Mammary epithelial cell (primary cell): Measurements from ENCODE around the gene CDK7.

ENCODE experiments used
- CTCF ChIP-seq, 2 donors: IDR thresholded peaks in 1 of 2; conservative IDR thresholded peaks in 1 of 2; 2 replicates each; pipeline ENCODE4 v1.5.1; 2011 to 2012; ENCODE audit warnings: inconsistent platforms in 2 of 2, low read length in 2 of 2, mild to moderate bottlenecking in 2 of 2, control low read depth in 1 of 2, low read depth in 1 of 2; ENCODE audit not compliant: insufficient read depth in 1 of 2; ENCODE audit errors: extremely low read depth in 1 of 2
- EZH2 ChIP-seq: IDR thresholded peaks from 2 replicates; pipeline ENCODE4 v1.6.1; 2012; ENCODE audit warnings: low read length, inconsistent platforms, borderline replicate concordance

DNA sequence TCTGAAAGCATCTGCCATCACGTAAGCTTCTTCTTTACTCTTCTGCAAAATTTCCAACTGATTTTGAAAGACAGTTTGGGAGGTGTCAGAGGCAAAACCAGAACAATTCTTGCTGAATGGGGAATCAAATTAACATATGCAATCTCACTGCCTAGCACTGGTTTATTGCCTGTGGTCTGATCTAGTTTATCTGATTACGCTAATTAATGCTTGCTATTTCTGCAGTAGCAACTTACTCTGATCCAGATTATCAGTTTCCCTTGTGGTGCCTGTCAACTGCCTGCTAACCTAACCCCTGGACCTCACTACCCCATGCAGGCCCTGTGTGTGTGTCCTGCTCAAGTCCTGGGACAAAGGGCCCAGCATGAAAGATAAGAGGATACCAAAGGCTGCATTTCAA lies 57.6 kb downstream of the CDK7 start:
- no peak for TF ChIP-seq CTCF (conservative IDR thresholded peaks at IDR 0.05 in 1 of 2, IDR thresholded peaks at IDR 0.05 in 1 of 2; ENCODE audit: extremely low read depth in 1 of 2, insufficient read depth in 1 of 2, low read depth in 1 of 2, low read length in 2 of 2)
- TF ChIP-seq EZH2: no peak
